ENCODE data around the gene MIER3.

Gene MIER3

DNA sequence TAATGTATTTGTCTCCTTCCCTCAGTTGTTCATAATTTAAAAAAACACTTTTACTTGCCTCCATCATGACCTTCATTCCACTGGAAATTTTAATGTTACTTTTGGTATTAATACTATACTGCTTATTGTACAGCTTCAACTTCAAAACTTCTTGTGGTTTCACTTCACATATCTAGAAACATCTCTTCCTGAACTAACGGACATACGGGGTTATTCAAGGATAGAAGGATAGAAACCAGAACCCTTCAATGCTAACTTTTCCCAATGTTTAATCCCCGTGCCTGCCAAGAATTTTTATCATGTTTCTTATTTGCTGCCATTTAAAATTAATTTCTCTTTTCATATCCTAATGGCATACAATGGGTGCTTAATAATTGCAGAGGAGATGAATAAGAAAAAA lies 78.9 kb downstream of the MIER3 start:
- Histone ChIP-seq H3K36me3 (peaks cover 90% of the 10 kb centered on the region), H3K9me3 (no peaks in the 10 kb centered on the region), H3K4me3 (ENCODE audit: low read depth in 1 of 2, low read length in 1 of 2) (no peak overlapping the region), H3K27ac (no peak overlapping the region), H3K27me3 (no peaks in the 10 kb centered on the region), H3K4me1 (ENCODE audit: control insufficient read depth in 1 of 2, insufficient read depth in 1 of 2, low read depth in 1 of 2, low read length in 1 of 2) (no peaks in the 10 kb centered on the region)
- TF ChIP-seq, protein P1, sequence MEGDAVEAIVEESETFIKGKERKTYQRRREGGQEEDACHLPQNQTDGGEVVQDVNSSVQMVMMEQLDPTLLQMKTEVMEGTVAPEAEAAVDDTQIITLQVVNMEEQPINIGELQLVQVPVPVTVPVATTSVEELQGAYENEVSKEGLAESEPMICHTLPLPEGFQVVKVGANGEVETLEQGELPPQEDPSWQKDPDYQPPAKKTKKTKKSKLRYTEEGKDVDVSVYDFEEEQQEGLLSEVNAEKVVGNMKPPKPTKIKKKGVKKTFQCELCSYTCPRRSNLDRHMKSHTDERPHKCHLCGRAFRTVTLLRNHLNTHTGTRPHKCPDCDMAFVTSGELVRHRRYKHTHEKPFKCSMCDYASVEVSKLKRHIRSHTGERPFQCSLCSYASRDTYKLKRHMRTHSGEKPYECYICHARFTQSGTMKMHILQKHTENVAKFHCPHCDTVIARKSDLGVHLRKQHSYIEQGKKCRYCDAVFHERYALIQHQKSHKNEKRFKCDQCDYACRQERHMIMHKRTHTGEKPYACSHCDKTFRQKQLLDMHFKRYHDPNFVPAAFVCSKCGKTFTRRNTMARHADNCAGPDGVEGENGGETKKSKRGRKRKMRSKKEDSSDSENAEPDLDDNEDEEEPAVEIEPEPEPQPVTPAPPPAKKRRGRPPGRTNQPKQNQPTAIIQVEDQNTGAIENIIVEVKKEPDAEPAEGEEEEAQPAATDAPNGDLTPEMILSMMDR (IDR thresholded peaks at IDR 0.05): no peak

DNA sequence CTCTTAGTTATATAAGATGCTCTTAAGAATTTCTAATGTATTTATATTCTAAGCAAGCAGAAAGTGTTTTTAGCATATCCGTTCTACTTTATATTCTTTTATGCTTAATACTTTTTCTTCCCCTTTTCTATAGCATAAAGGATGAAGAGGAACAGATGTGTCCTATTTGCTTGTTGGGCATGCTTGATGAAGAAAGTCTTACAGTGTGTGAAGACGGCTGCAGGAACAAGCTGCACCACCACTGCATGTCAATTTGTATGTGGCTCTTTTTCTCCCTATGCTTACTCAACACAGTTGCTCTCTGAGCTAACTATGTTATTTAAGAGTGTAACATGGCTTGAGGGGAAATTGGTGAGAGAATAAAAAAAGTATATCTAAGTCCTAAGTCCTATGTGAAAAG lies 80.1 kb downstream of the MIER3 start:
- H3K27me3 ChIP-seq: no peaks in the 10 kb centered on the region
- no peaks in the 10 kb centered on the region for H3K9me3 ChIP-seq
- peaks cover 94% of the 10 kb centered on the region for H3K36me3 ChIP-seq
- no peak overlapping the region for H3K4me3 ChIP-seq (ENCODE audit: low read depth in 1 of 2, low read length in 1 of 2)
- no peak overlapping the region for H3K27ac ChIP-seq
- H3K4me1 ChIP-seq (ENCODE audit: control insufficient read depth in 1 of 2, insufficient read depth in 1 of 2, low read depth in 1 of 2, low read length in 1 of 2): no peaks in the 10 kb centered on the region
- TF ChIP-seq, protein P1 (IDR thresholded peaks at IDR 0.05): no peak

Measured in neutrophil (primary cell).